ENCODE data around the gene HIVEP3. TPM values are rescaled to one million over a fixed set of nuclear protein-coding genes. Genes with fewer than 3 reads are reported as not detected.

Gene HIVEP3
- total RNA-seq, 1 donor from 2014 or later = 3.6 TPM

GRCh38 chr1:41842326-41842725 lies 76.4 kb downstream of the HIVEP3 start:
- peaks cover 32% of the 10 kb centered on the region for H3K4me1 Mint-ChIP-seq (ENCODE audit: low read depth)
- DNase-seq (ENCODE audit: low spot score) = no peak
- H3K36me3 Mint-ChIP-seq (ENCODE audit: low read depth) = no peaks in the 10 kb centered on the region
- no peaks in the 10 kb centered on the region for H3K27me3 Mint-ChIP-seq (ENCODE audit: low read depth)
- TF ChIP-seq CTCF (IDR thresholded peaks at IDR 0.05) = no peak
- no peak overlapping the region for H3K4me3 Mint-ChIP-seq (ENCODE audit: unreplicated experiment)
- no peak overlapping the region for H3K27ac Mint-ChIP-seq (ENCODE audit: unreplicated experiment)
- H3K9me3 Mint-ChIP-seq (ENCODE audit: low read depth) = no peaks in the 10 kb centered on the region

GRCh38 chr1:41840592-41841246 lies 78.0 kb downstream of the HIVEP3 start:
- no peaks in the 10 kb centered on the region for H3K36me3 Mint-ChIP-seq (ENCODE audit: low read depth)
- no peak overlapping the region for H3K27ac Mint-ChIP-seq (ENCODE audit: unreplicated experiment)
- H3K27me3 Mint-ChIP-seq (ENCODE audit: low read depth) = no peaks in the 10 kb centered on the region

GRCh38 chr1:41838266-41838665 lies 80.5 kb downstream of the HIVEP3 start:
- Mint-ChIP-seq H3K27me3 (ENCODE audit: low read depth) (no peaks in the 10 kb centered on the region), H3K4me1 (ENCODE audit: low read depth) (peaks cover 11% of the 10 kb centered on the region), H3K36me3 (ENCODE audit: low read depth) (no peaks in the 10 kb centered on the region), H3K9me3 (ENCODE audit: low read depth) (no peaks in the 10 kb centered on the region), H3K27ac (ENCODE audit: unreplicated experiment) (no peak overlapping the region), H3K4me3 (ENCODE audit: unreplicated experiment) (no peak overlapping the region)
- no peak for TF ChIP-seq CTCF (IDR thresholded peaks at IDR 0.05)
- DNase-seq (ENCODE audit: low spot score) = no peak

More at GRCh38 chr1:41840592-41841246, 78.0 kb downstream of the HIVEP3 start:
- Mint-ChIP-seq H3K4me3 (ENCODE audit: unreplicated experiment) (no peak overlapping the region), H3K4me1 (ENCODE audit: low read depth) (peaks cover 23% of the 10 kb centered on the region), H3K9me3 (ENCODE audit: low read depth) (no peaks in the 10 kb centered on the region)
- no peak for DNase-seq (ENCODE audit: low spot score)
- TF ChIP-seq CTCF (IDR thresholded peaks at IDR 0.05) = no peak

- no peak for TF ChIP-seq CTCF (IDR thresholded peaks at IDR 0.05)
- Mint-ChIP-seq H3K36me3 (ENCODE audit: low read depth) (no peaks in the 10 kb centered on the region), H3K9me3 (ENCODE audit: low read depth) (no peaks in the 10 kb centered on the region), H3K4me1 (ENCODE audit: low read depth) (peaks cover 5% of the 10 kb centered on the region), H3K27me3 (ENCODE audit: low read depth) (no peaks in the 10 kb centered on the region), H3K27ac (ENCODE audit: unreplicated experiment) (no peak overlapping the region), H3K4me3 (ENCODE audit: unreplicated experiment) (no peak overlapping the region)
- DNase-seq (ENCODE audit: low spot score) = no peak
Measured at GRCh38 chr1:41837691-41838090, 81.0 kb downstream of the HIVEP3 start.

- Mint-ChIP-seq H3K27ac (ENCODE audit: unreplicated experiment) (no peak overlapping the region), H3K9me3 (ENCODE audit: low read depth) (no peaks in the 10 kb centered on the region), H3K4me3 (ENCODE audit: unreplicated experiment) (no peak overlapping the region), H3K27me3 (ENCODE audit: low read depth) (no peaks in the 10 kb centered on the region), H3K36me3 (ENCODE audit: low read depth) (no peaks in the 10 kb centered on the region), H3K4me1 (ENCODE audit: low read depth) (no peaks in the 10 kb centered on the region)
- TF ChIP-seq CTCF (IDR thresholded peaks at IDR 0.05) = no peak
- no peak for DNase-seq (ENCODE audit: low spot score)
Measured at GRCh38 chr1:41835485-41835884, 83.2 kb downstream of the HIVEP3 start.

Data from chondrocyte (in vitro differentiated cells).